MG63 (cell line): ENCODE results near the gene BOLA1. TPM values are rescaled to one million over a fixed set of nuclear protein-coding genes. Genes with fewer than 3 reads are reported as not detected.

Experiments used
- DNase-seq: peaks from one replicate; pipeline ENCODE4 v3.0.0-alpha.2; 2020
- H3K27me3 ChIP-seq: fragments of 250-450 bp; sonication (Bioruptor Pico); 2 replicates; pipeline ENCODE4 v1.5.1; 2020; ENCODE audit warnings: mild to moderate bottlenecking, moderate library complexity
- H3K36me3 ChIP-seq: fragments of 250-450 bp; sonication (Bioruptor Pico); 2 replicates; pipeline ENCODE4 v1.5.1; 2020; ENCODE audit warnings: mild to moderate bottlenecking, moderate library complexity
- H3K4me3 ChIP-seq: fragments of 250-450 bp; sonication (Bioruptor Pico); 2 replicates; pipeline ENCODE4 v1.5.1; 2020; ENCODE audit warnings: mild to moderate bottlenecking, moderate library complexity
- H3K9me3 ChIP-seq: fragments of 250-450 bp; sonication (Bioruptor Pico); 2 replicates; pipeline ENCODE4 v1.5.1; 2020; ENCODE audit warnings: mild to moderate bottlenecking, moderate library complexity
- total RNA-seq: library from RNA; depleted of rRNA; stranded (reverse); fragments of >200 nt; shearing (Covaris generic); gene quantifications from 2 replicates; pipeline ENCODE4 v1.2.3, GENCODE V29; 2014; ENCODE audit warnings: low replicate concordance

BOLA1 gene
- total RNA-seq, 1 experiment from 2014 or later = 33.3 TPM

GRCh38 chr1:149916898-149917252 lies 17.5 kb downstream of the BOLA1 start:
- H3K27me3 ChIP-seq = no peaks in the 10 kb centered on the region
- H3K36me3 ChIP-seq = peaks cover 7% of the 10 kb centered on the region; the same call in 1 of the 2 replicates
- no peak overlapping the region for H3K4me3 ChIP-seq
- DNase-seq = no peak
- H3K9me3 ChIP-seq = no peaks in the 10 kb centered on the region

GRCh38 chr1:149917571-149918144 lies 18.3 kb downstream of the BOLA1 start, which contains the start of gene SV2A:
SV2A (minus strand) TSS chr1:149917844; CDS start chr1:149913840, 4,004 bp downstream.
- no peaks in the 10 kb centered on the region for H3K9me3 ChIP-seq
- peaks cover 9% of the 10 kb centered on the region; the same call in 1 of the 2 replicates for H3K36me3 ChIP-seq
- H3K4me3 ChIP-seq = no peak within 1 kb of the TSS
- H3K27me3 ChIP-seq = no peaks in the 10 kb centered on the region
- no peak for DNase-seq

GRCh38 chr1:149923626-149924025 lies 24.3 kb downstream of the BOLA1 start:
- no peak for DNase-seq
- Histone ChIP-seq H3K4me3 (no peak overlapping the region), H3K9me3 (no peaks in the 10 kb centered on the region), H3K36me3 (peaks cover 58% of the 10 kb centered on the region), H3K27me3 (no peaks in the 10 kb centered on the region)

GRCh38 chr1:149925345-149925744 lies 26.0 kb downstream of the BOLA1 start:
- Histone ChIP-seq H3K36me3 (peaks cover 58% of the 10 kb centered on the region), H3K4me3 (no peak overlapping the region), H3K9me3 (no peaks in the 10 kb centered on the region), H3K27me3 (no peaks in the 10 kb centered on the region)
- no peak for DNase-seq

DNA sequence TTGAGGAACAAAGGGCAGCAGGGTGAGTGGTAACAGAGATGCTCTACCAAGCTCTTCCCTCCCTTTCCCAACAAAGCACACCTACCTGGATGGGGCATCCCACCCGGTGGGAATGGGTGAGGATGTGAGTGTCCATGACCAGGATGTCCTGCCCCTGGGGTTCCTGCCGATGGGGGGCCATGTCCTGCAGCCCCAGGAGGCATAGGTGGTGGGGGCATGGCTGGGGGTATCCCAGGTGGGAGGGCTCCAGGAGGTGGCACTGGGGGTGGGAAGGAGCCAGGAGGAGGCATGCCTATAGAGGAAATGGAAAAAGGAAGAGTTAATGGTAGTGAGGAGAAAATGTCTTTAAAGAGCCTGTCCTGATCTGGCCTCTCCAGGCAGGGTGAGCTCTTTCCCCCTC lies 26.4 kb downstream of the BOLA1 start:
- H3K9me3 ChIP-seq = no peaks in the 10 kb centered on the region
- H3K4me3 ChIP-seq = no peak overlapping the region
- H3K27me3 ChIP-seq = no peaks in the 10 kb centered on the region
- H3K36me3 ChIP-seq = peaks cover 58% of the 10 kb centered on the region
- DNase-seq = no peak

DNA sequence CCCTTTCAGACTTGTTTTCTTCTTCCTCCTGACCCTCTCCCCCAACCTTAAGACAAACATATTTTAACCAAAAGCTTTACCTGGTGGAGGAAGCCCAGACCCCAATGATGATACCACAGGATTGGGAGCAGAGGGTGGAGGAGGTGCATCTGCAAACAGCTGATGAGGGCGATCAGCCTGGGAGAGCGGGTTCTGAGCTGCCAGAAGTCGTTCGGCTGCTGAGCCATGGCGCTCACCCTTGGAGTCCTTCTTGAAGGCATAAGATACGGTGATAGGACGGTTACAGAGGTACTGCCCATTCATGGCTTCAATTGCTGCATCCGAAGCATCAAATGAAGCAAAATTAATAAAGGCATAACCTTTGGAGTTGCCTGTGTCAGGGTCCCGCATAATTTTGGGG lies 26.9 kb downstream of the BOLA1 start:
- H3K27me3 ChIP-seq = no peaks in the 10 kb centered on the region
- H3K36me3 ChIP-seq = peaks cover 56% of the 10 kb centered on the region
- H3K4me3 ChIP-seq = peak overlapping the region; percentile 98
- no peak for DNase-seq
- H3K9me3 ChIP-seq = no peaks in the 10 kb centered on the region

DNA sequence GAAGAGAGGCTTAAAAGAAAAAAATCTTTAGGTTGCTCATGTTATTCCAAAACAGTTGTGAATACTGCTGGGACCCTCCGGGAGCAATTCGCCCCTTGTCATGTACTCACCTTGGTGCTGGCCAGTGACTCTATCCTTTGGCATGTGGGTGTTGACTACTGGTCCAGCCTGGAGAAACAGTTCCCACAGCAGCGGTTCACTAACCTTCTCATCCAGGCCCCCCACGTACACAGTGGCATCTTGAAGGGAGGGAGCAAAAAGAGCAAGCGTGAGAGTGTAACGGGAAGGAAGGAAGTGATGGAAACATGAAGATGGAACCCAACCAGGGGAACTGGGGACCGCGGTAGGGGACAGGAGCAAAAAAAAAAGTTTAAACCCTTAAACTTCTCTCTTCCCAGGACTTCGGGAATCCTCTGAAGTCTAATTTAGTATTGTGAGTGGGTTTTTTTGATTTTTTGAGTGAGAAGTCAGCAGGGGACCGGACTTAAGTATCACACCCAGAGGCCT lies 27.7 kb downstream of the BOLA1 start:
- H3K27me3 ChIP-seq = no peaks in the 10 kb centered on the region
- peak; percentile 18 for DNase-seq
- peaks cover 50% of the 10 kb centered on the region for H3K36me3 ChIP-seq
- no peaks in the 10 kb centered on the region for H3K9me3 ChIP-seq
- peak overlapping the region; percentile 98 for H3K4me3 ChIP-seq

GRCh38 chr1:149927563-149928400 lies 28.4 kb downstream of the BOLA1 start, which contains the start of gene SF3B4:
SF3B4 (minus strand) TSS chr1:149927803; CDS start chr1:149927759, 44 bp downstream.
- DNase-seq = peak; percentile 97
- peak within 1 kb of the TSS; percentile 98 for H3K4me3 ChIP-seq
- H3K27me3 ChIP-seq = no peaks in the 10 kb centered on the region
- no peaks in the 10 kb centered on the region for H3K9me3 ChIP-seq
- H3K36me3 ChIP-seq = peaks cover 47% of the 10 kb centered on the region

DNA sequence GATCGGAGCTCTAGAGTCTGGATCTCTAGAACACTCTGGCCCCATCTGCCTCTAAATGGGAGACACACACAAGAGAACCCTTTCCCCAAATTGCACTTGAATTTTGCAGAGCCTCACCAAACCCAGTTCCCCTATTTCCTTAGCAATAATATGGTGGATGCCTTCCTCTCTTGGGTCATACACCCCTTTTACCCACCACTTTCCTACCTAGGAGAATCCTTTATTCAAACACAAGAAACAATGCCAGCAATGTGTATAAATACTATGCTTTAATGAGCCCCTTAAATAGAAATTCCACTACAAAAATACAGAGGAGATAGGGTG lies 29.0 kb downstream of the BOLA1 start:
- Histone ChIP-seq H3K27me3 (no peaks in the 10 kb centered on the region), H3K4me3 (peak overlapping the region; percentile 98), H3K9me3 (no peaks in the 10 kb centered on the region), H3K36me3 (peaks cover 42% of the 10 kb centered on the region)
- no peak for DNase-seq

- Histone ChIP-seq H3K36me3 (peaks cover 27% of the 10 kb centered on the region), H3K9me3 (no peaks in the 10 kb centered on the region), H3K4me3 (no peak overlapping the region), H3K27me3 (no peaks in the 10 kb centered on the region)
- no peak for DNase-seq
Observed at GRCh38 chr1:149929856-149930255, 30.5 kb downstream of the BOLA1 start.

GRCh38 chr1:149931212-149931790 lies 31.9 kb downstream of the BOLA1 start:
- no peak for DNase-seq
- peaks cover 12% of the 10 kb centered on the region for H3K36me3 ChIP-seq
- no peaks in the 10 kb centered on the region for H3K9me3 ChIP-seq
- no peaks in the 10 kb centered on the region for H3K27me3 ChIP-seq
- no peak overlapping the region for H3K4me3 ChIP-seq

- Histone ChIP-seq H3K27me3 (no peaks in the 10 kb centered on the region), H3K36me3 (peaks cover under 1% of the 10 kb centered on the region; the same call in 1 of the 2 replicates), H3K4me3 (no peak overlapping the region), H3K9me3 (no peaks in the 10 kb centered on the region)
- no peak for DNase-seq
Observed at GRCh38 chr1:149932474-149932873, 33.1 kb downstream of the BOLA1 start.

GRCh38 chr1:149933208-149933607 lies 33.8 kb downstream of the BOLA1 start:
- Histone ChIP-seq H3K27me3 (no peaks in the 10 kb centered on the region), H3K9me3 (no peaks in the 10 kb centered on the region), H3K4me3 (no peak overlapping the region), H3K36me3 (no peaks in the 10 kb centered on the region; the same call in 1 of the 2 replicates)
- DNase-seq = no peak

GRCh38 chr1:149934356-149934755 lies 35.0 kb downstream of the BOLA1 start:
- DNase-seq = no peak
- Histone ChIP-seq H3K27me3 (no peaks in the 10 kb centered on the region), H3K9me3 (no peaks in the 10 kb centered on the region), H3K36me3 (no peaks in the 10 kb centered on the region; the same call in 1 of the 2 replicates), H3K4me3 (no peak overlapping the region)

DNA sequence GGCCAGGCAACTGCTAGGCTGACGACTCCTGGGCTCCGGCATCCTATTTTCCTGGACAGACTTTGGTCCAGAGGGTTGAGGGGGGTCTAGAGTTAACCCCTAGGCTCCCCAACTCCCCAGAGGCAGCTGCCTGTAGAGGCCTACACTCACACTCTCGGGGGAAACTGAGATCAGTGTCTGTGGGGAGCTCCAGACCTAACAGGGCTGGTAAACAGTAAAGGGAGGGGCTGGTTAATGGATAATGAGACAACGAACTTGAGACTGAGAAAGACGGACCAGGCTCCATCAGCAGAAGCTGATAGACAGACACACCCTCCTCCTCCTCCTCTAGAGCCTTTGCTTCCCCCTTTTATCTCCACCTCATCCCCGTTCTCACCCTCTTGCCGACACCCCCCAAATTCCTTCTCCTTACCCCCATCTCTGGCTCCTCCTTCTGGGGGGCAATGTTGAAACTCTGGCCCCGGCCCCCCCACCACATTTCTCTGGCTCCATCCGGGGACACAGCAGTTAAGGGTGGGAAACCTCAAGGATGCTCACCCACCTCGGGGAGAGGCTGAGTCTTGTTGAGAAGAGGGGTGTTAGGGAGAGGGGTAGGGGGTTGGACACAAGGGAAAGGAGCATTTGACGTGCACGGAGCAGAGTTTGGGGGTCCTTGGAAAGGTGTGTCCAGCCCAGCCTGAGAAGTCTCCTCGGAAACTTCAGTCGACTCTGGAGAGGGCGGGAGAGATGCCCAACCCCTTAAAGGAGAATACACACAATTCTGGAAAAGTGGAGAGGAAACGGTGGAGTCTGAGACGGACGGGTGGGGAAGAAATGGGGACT lies 37.0 kb downstream of the BOLA1 start, which contains the start of gene MTMR11:
TSS of gene MTMR11 (minus strand) at position 710 of the 822 bp plus-strand sequence. CDS start at position 478, 232 bp downstream.
- no peak for DNase-seq
- H3K27me3 ChIP-seq = no peaks in the 10 kb centered on the region
- H3K36me3 ChIP-seq = no peaks in the 10 kb centered on the region

DNA sequence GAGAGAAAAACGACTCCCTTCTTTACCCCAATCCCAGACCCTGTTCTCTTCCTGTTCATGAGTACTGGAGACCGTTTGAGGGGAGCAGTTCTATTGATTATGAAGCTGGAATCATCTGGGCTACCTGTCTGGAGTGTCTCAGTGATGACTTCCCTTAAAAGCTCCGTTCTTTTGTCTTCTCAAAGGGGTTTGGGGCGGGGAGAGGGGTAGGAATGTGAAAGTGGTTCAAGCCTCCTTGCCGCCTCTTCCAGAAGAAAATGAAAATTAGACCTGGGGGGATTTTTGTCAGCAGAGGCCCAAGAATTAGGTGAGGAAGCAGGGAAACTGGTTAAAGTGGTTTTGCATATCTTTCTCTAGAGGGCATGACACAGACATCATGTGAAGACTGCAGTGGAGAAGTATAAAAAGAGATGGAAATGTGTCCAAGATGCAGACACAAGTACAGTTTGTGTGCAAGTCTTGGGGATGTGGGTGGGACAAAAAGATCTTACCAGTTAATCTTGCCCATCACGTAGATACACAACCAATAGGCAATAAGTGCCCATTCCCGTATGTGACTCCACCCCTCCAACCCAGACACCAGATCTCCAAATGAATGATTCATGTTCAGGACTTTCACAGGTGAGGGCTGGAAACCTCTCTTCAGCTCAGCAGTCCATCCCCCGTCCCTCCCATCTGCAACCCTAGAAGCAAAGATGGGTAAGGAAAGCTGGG lies 37.8 kb downstream of the BOLA1 start:
- Histone ChIP-seq H3K27me3 (no peaks in the 10 kb centered on the region), H3K4me3 (no peak overlapping the region), H3K9me3 (no peaks in the 10 kb centered on the region), H3K36me3 (peaks cover 5% of the 10 kb centered on the region)
- no peak for DNase-seq

More for the DNA sequence above, 37.0 kb downstream of the BOLA1 start, which contains the start of gene MTMR11:
- Histone ChIP-seq H3K4me3 (no peak within 1 kb of the TSS), H3K9me3 (no peaks in the 10 kb centered on the region)
